ENCODE data around the gene TTC27. TPM values are rescaled to one million over a fixed set of nuclear protein-coding genes. Genes with fewer than 3 reads are reported as not detected.

TTC27 gene
- total RNA-seq, 2 donors from 2014 or later, result 5.9 to 6.0 TPM

GRCh38 chr2:32742376-32742775 lies 114.5 kb downstream of the TTC27 start:
- Histone ChIP-seq H3K4me3 (no peak overlapping the region), H3K4me1 (peaks cover 0 to 18% of the 10 kb centered on the region in 2 donors), H3K27me3 (no peaks in the 10 kb centered on the region), H3K9me3 (peaks cover 0 to 3% of the 10 kb centered on the region in 2 donors), H3K36me3 (no peaks in the 10 kb centered on the region), H3K27ac (peak overlapping the region in 1 of 2 donors; percentile 30)
- no peak for TF ChIP-seq CTCF (IDR thresholded peaks at IDR 0.05)
- no peak for DNase-seq (ENCODE audit: low spot score)

GRCh38 chr2:32743480-32744236 lies 115.8 kb downstream of the TTC27 start:
- no peak for TF ChIP-seq CTCF (IDR thresholded peaks at IDR 0.05)
- peaks cover 0 to 18% of the 10 kb centered on the region in 2 donors for H3K4me1 ChIP-seq
- no peak for DNase-seq (ENCODE audit: low spot score)
- H3K4me3 ChIP-seq, result no peak overlapping the region
- no peak overlapping the region for H3K27ac ChIP-seq
- H3K9me3 ChIP-seq, result peaks cover 0 to 12% of the 10 kb centered on the region in 2 donors
- no peaks in the 10 kb centered on the region for H3K36me3 ChIP-seq
- H3K27me3 ChIP-seq, result no peaks in the 10 kb centered on the region

- no peak for TF ChIP-seq CTCF (IDR thresholded peaks at IDR 0.05)
- Histone ChIP-seq H3K27me3 (no peaks in the 10 kb centered on the region), H3K4me3 (no peak overlapping the region), H3K4me1 (peaks cover 0 to 18% of the 10 kb centered on the region in 2 donors), H3K36me3 (no peaks in the 10 kb centered on the region), H3K27ac (no peak overlapping the region), H3K9me3 (peaks cover 0 to 12% of the 10 kb centered on the region in 2 donors)
- DNase-seq (ENCODE audit: low spot score), result no peak
These were observed 117.3 kb downstream of the TTC27 start for GRCh38 chr2:32745191-32745590.

GRCh38 chr2:32745675-32746074 lies 117.8 kb downstream of the TTC27 start:
- H3K9me3 ChIP-seq, result peaks cover 0 to 12% of the 10 kb centered on the region in 2 donors
- no peak for DNase-seq (ENCODE audit: low spot score)
- H3K27me3 ChIP-seq, result no peaks in the 10 kb centered on the region
- H3K27ac ChIP-seq, result no peak overlapping the region
- H3K4me3 ChIP-seq, result no peak overlapping the region
- peaks cover 0 to 18% of the 10 kb centered on the region in 2 donors for H3K4me1 ChIP-seq
- no peak for TF ChIP-seq CTCF (IDR thresholded peaks at IDR 0.05)
- H3K36me3 ChIP-seq, result no peaks in the 10 kb centered on the region

- DNase-seq (ENCODE audit: low spot score), result no peak
- TF ChIP-seq CTCF (IDR thresholded peaks at IDR 0.05), result no peak
- H3K27ac ChIP-seq, result no peak overlapping the region
- no peaks in the 10 kb centered on the region for H3K27me3 ChIP-seq
- H3K4me1 ChIP-seq, result peaks cover 0 to 18% of the 10 kb centered on the region in 2 donors
- no peaks in the 10 kb centered on the region for H3K36me3 ChIP-seq
- peaks cover 0 to 12% of the 10 kb centered on the region in 2 donors for H3K9me3 ChIP-seq
- no peak overlapping the region for H3K4me3 ChIP-seq
These were observed 118.8 kb downstream of the TTC27 start for GRCh38 chr2:32746669-32747068.
